Naive B cell (primary cell): ENCODE results near the gene PRDM7. TPM values are rescaled to one million over a fixed set of nuclear protein-coding genes. Genes with fewer than 3 reads are reported as not detected.
A peak's percentile ranks its signal among the peaks of the same experiment; 100 is the strongest.

Experiments
- ATAC-seq, 2 donors: fragments of 150-1000 bp; cut with Tn5 transposase; 2 replicates each; pipeline ENCODE4 v1.10.0; 2021; ENCODE audit warnings: low read depth in 2 of 2, mild to moderate bottlenecking in 2 of 2, moderate library complexity in 2 of 2
- DNase-seq: peaks from one replicate; pipeline ENCODE4 v3.0.0; 2022
- H3K27ac Mint-ChIP-seq, 6 donors: one replicate each; pipeline ENCODE4 v1.8.0; 2020 to 2022; ENCODE audit warnings: mild to moderate bottlenecking in 6 of 6, mixed read lengths in 6 of 6, moderate library complexity in 5 of 6, inconsistent platforms in 2 of 6
- H3K27me3 Mint-ChIP-seq, 3 donors: one replicate each; pipeline ENCODE4 v1.8.0; 2021 to 2022; ENCODE audit warnings: mixed read lengths in 3 of 3, mild to moderate bottlenecking in 1 of 3
- H3K36me3 Mint-ChIP-seq, 2 donors: one replicate each; pipeline ENCODE4 v1.8.0; 2020 to 2022; ENCODE audit warnings: mixed read lengths in 2 of 2, inconsistent platforms in 1 of 2, mild to moderate bottlenecking in 1 of 2
- H3K4me1 Mint-ChIP-seq, 3 donors: one replicate each; pipeline ENCODE4 v1.8.0; 2020 to 2022; ENCODE audit warnings: mixed read lengths in 3 of 3, inconsistent platforms in 1 of 3, mild to moderate bottlenecking in 1 of 3, moderate library complexity in 1 of 3
- H3K4me3 Mint-ChIP-seq, 8 donors: one replicate each; pipeline ENCODE4 v1.8.0; 2020 to 2022; ENCODE audit warnings: mild to moderate bottlenecking in 8 of 8, mixed read lengths in 8 of 8, moderate library complexity in 8 of 8, inconsistent platforms in 2 of 8
- H3K9me3 Mint-ChIP-seq, 7 donors: one replicate each; pipeline ENCODE4 v1.8.0; 2020 to 2022; ENCODE audit warnings: mixed read lengths in 7 of 7, mild to moderate bottlenecking in 5 of 7, inconsistent platforms in 2 of 7, moderate library complexity in 1 of 7
- polyA plus RNA-seq, 6 donors: library from polyadenylated mRNA; unstranded; fragments of 300-500 nt; fragmentation: Illumina TruSeq; gene quantifications; one replicate each; pipeline ENCODE4 v1.2.3, GENCODE V29; 2021; ENCODE audit warnings: low read depth in 6 of 6

PRDM7 gene
- polyA plus RNA-seq, 6 donors from 2014 or later, result not detected

DNA sequence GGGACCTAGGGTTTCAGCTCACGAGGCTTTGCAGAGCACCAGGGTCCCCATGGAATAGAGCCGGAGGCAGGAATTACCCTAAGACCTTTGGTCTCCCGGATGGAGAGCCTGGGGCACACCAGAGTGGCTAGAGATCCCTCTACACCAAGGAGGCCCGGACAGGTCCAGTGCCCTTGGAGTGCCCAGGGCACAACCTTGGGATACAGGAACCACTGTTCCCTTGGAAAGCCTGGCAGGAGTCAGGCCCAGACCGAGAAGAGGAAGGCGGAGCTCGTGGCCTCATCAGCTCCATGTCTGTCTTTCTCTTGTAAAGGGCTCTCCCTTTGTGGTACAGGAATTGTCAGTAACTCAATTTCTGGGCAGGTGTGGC is 54.1 kb downstream of the PRDM7 start:
- H3K27me3 Mint-ChIP-seq, result no peaks in the 10 kb centered on the region
- peak overlapping the region in 6 of 8 donors; percentile 72 to 92 (median 81) for H3K4me3 Mint-ChIP-seq
- no peaks in the 10 kb centered on the region for H3K36me3 Mint-ChIP-seq
- peaks cover 16 to 36% (median 20%) of the 10 kb centered on the region in 3 donors for H3K4me1 Mint-ChIP-seq
- ATAC-seq (no peak), DNase-seq (no peak)
- peak overlapping the region in 1 of 6 donors; percentile 32 for H3K27ac Mint-ChIP-seq
- no peaks in the 10 kb centered on the region for H3K9me3 Mint-ChIP-seq

DNA sequence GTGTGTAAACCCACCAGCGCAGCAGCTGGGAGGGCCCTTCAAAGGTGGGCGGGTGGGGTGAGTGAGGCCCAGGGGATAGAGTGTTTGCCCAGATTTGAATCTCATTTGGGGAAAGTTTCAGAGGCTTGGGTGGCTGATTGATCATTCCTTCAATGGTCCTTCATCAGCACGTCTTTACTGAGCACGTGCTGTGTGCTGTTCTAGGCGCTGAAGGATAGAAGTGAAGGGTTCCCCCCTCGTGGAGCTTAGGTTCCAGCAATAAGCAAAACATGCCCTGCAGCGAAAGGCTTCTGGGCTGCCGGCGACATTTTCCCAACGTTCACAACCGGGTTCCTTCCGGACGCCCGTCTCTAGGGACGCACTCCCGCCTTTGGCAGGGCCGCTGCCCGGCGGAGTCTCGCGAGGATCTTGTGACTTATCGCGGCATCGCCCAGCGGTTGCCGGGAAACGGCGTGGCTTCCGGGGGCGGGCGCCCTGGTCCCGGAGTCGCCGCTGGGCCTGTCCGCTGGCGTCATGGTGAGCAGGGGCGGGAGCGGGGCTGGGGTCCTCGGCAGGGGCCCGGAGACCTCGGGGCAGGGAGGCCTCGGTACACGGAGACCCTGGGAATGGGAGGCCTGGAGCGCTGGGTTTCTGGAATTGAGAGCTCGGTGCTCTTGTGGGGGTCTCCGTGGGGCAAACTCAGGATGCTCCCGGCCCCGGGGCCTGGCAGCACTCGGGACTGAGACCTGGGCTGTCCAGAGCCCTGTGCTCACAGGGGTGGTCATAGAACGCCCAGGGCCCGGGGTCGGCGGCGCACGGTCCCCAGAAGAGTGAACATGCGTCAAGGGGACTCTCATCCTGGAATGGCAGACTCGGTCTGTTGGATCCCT is 54.7 kb downstream of the PRDM7 start:
- ATAC-seq (peak; percentile 58 to 59), DNase-seq (peak; percentile 63)
- Mint-ChIP-seq H3K9me3 (no peaks in the 10 kb centered on the region), H3K4me3 (peak overlapping the region; percentile 72 to 92 (median 84)), H3K27me3 (no peaks in the 10 kb centered on the region), H3K36me3 (no peaks in the 10 kb centered on the region), H3K27ac (peak overlapping the region in 2 of 6 donors; percentile 69 to 86), H3K4me1 (peaks cover 16 to 39% (median 25%) of the 10 kb centered on the region in 3 donors)

DNA sequence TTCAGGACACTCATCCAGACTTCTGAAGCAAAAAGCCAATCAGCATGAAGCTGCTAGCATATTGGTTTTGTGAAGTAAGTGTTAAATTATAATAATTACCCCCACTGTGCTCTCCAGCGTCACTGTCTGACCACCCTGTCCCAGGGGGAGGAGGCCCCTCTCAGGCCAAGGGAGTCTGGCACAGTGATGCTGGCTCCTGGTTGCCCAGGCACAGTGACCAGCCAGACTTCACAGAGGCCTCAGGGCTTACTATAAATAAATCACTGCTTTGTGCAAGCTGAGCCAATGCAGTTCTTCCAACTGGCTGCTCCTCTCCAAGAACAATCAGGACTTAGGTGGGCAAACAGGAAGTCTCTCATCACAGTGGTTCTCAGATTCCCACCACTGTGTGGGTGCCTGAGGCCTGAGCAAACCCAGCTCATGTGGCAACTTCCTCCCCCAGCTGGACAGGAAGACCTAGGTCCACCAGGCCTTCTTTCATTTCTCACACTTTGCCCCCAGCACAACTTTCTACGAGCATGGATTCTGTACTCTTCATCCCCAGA is 56.2 kb downstream of the PRDM7 start:
- Mint-ChIP-seq H3K4me3 (peak overlapping the region; percentile 9 to 92 (median 83)), H3K27me3 (no peaks in the 10 kb centered on the region), H3K27ac (peak overlapping the region in 2 of 6 donors; percentile 11 to 79), H3K36me3 (no peaks in the 10 kb centered on the region), H3K4me1 (peaks cover 14 to 35% (median 33%) of the 10 kb centered on the region in 3 donors), H3K9me3 (no peaks in the 10 kb centered on the region)
- ATAC-seq (no peak), DNase-seq (no peak)

DNA sequence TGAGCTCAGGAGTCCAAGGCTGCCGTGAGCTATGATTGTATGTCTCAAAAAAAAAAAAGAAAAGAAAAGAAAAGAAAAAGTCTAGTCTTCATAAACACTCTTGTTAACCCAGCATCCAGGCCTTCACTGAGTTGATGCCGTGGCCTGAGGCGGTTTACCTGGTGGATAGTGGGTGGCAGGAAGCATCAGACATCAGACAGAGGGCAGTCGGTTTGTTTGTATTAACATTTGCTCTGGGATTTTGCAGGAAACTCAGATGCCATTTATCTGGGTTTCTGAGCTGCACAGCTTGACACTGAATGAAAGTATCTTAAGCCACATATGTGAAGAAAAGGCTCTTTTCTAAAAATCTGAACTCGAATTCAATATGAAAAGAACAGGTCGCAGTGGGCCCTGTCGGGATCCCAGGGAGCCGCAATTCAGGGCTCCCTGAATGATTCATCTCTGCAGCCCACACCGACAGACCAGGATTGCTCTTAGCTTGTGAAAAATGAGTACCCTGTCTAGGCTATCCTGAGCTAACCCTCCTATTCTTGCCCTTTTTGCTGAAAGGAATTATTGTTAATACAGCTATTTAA is 56.8 kb downstream of the PRDM7 start:
- ATAC-seq (no peak), DNase-seq (no peak)
- peak overlapping the region in 2 of 6 donors; percentile 6 to 71 for H3K27ac Mint-ChIP-seq
- peak overlapping the region; percentile 83 to 95 (median 90) for H3K4me3 Mint-ChIP-seq
- no peaks in the 10 kb centered on the region for H3K27me3 Mint-ChIP-seq
- H3K9me3 Mint-ChIP-seq, result no peaks in the 10 kb centered on the region
- peaks cover 18 to 41% (median 33%) of the 10 kb centered on the region in 3 donors for H3K4me1 Mint-ChIP-seq
- H3K36me3 Mint-ChIP-seq, result peaks cover 0 to 2% of the 10 kb centered on the region in 2 donors

DNA sequence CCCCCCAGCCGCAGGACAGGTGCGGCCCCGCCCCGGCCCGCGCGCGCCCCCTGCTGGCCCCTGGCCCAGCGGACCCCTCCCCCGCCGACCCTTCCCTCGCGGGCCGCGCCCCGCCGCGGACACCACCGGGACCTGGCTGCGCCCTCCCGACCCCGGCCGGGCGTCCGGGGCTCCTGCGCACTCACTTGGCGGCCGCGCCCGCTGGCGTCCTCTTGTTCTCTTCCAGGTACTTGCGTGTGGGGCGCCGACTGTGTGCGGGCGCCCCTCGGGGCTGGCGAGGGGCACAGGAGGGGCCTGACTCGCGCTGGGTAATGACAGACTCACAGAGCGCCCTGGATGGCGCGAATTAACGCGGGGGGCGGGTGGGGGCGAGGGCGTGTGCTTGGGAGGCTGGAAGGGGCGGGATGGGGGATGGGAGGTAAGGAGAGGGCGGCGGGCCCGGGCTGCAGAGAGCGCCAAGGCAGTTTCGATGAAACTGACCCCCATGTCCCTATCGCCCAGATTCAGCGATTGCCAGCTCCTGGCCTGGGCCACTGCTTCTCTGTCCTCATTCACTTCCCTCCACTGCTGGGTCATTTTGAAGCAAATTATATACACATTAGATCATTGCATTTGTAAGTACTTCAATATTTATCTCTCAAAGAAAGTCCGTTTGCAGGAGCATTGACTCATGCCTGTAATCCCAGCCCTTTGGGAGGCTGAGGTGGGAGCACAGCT is 57.4 kb downstream of the PRDM7 start:
- Mint-ChIP-seq H3K36me3 (peaks cover 0 to 6% of the 10 kb centered on the region in 2 donors), H3K4me3 (peak overlapping the region; percentile 83 to 95 (median 90)), H3K27me3 (no peaks in the 10 kb centered on the region), H3K4me1 (peaks cover 23 to 44% (median 39%) of the 10 kb centered on the region in 3 donors), H3K27ac (peak overlapping the region in 3 of 6 donors; percentile 6 to 71 (median 38)), H3K9me3 (no peaks in the 10 kb centered on the region)
- peak; percentile 71 for DNase-seq
- ATAC-seq, result peak; percentile 78 to 80

- no peak for DNase-seq
- Mint-ChIP-seq H3K27ac (peak within 1 kb of the TSS in 5 of 6 donors; percentile 6 to 71 (median 38)), H3K4me1 (peaks cover 23 to 45% (median 39%) of the 10 kb centered on the region in 3 donors), H3K36me3 (peaks cover 0 to 6% of the 10 kb centered on the region in 2 donors), H3K9me3 (no peaks in the 10 kb centered on the region), H3K4me3 (peak within 1 kb of the TSS; percentile 83 to 95 (median 90)), H3K27me3 (no peaks in the 10 kb centered on the region)
- ATAC-seq, result peak in 1 of 2 donors; percentile 13
These were observed 58.2 kb downstream of the PRDM7 start, which contains the start of gene DBNDD1 for GRCh38 chr16:90018652-90019542. Gene DBNDD1 (minus strand): TSS chr16:90019456. CDS start chr16:90019341, 115 bp downstream.

GRCh38 chr16:90018297-90018651 is 58.9 kb downstream of the PRDM7 start:
- peaks cover 0 to 6% of the 10 kb centered on the region in 2 donors for H3K36me3 Mint-ChIP-seq
- no peaks in the 10 kb centered on the region for H3K9me3 Mint-ChIP-seq
- H3K27me3 Mint-ChIP-seq, result no peaks in the 10 kb centered on the region
- H3K27ac Mint-ChIP-seq, result peak overlapping the region in 2 of 6 donors; percentile 16 to 61
- peaks cover 30 to 51% (median 42%) of the 10 kb centered on the region in 3 donors for H3K4me1 Mint-ChIP-seq
- ATAC-seq (no peak), DNase-seq (no peak)
- H3K4me3 Mint-ChIP-seq, result peak overlapping the region; percentile 79 to 93 (median 90)

GRCh38 chr16:90016339-90016950 is 60.7 kb downstream of the PRDM7 start:
- Mint-ChIP-seq H3K4me3 (peak overlapping the region in 2 of 8 donors; percentile 23 to 91), H3K4me1 (peaks cover 28 to 62% (median 42%) of the 10 kb centered on the region in 3 donors), H3K9me3 (no peaks in the 10 kb centered on the region), H3K36me3 (peaks cover 0 to 6% of the 10 kb centered on the region in 2 donors), H3K27me3 (no peaks in the 10 kb centered on the region), H3K27ac (no peak overlapping the region)
- DNase-seq (no peak), ATAC-seq (no peak)

GRCh38 chr16:90015586-90016338 is 61.4 kb downstream of the PRDM7 start:
- no peak overlapping the region for H3K27ac Mint-ChIP-seq
- ATAC-seq (no peak), DNase-seq (no peak)
- no peaks in the 10 kb centered on the region for H3K9me3 Mint-ChIP-seq
- peaks cover 30 to 66% (median 39%) of the 10 kb centered on the region in 3 donors for H3K4me1 Mint-ChIP-seq
- no peaks in the 10 kb centered on the region for H3K27me3 Mint-ChIP-seq
- peak overlapping the region in 5 of 8 donors; percentile 5 to 51 (median 31) for H3K4me3 Mint-ChIP-seq
- peaks cover 0 to 6% of the 10 kb centered on the region in 2 donors for H3K36me3 Mint-ChIP-seq

GRCh38 chr16:90012991-90013745 is 64.0 kb downstream of the PRDM7 start:
- Mint-ChIP-seq H3K4me1 (peaks cover 41 to 78% (median 55%) of the 10 kb centered on the region in 3 donors), H3K27me3 (no peaks in the 10 kb centered on the region), H3K9me3 (no peaks in the 10 kb centered on the region), H3K27ac (peak overlapping the region in 2 of 6 donors; percentile 6 to 51), H3K4me3 (peak overlapping the region in 6 of 8 donors; percentile 18 to 84 (median 50)), H3K36me3 (peaks cover 0 to 6% of the 10 kb centered on the region in 2 donors)
- ATAC-seq (peak in 1 of 2 donors; percentile 55), DNase-seq (no peak)
